Immature natural killer cell (primary cell): ENCODE data around the gene AKAP11. TPM values are rescaled to one million over a fixed set of nuclear protein-coding genes. Genes with fewer than 3 reads are reported as not detected.
A peak's percentile ranks its signal among the peaks of the same experiment; 100 is the strongest.

Experiments
- DNase-seq, 3 donors: peaks; one replicate each; pipeline ENCODE4 v3.0.0; 2022; ENCODE audit warnings: mixed read lengths in 1 of 3
- H3K27ac Mint-ChIP-seq, 6 donors: one replicate each; pipeline ENCODE4 v1.8.0; 2020; ENCODE audit warnings: mixed read lengths in 6 of 6, mild to moderate bottlenecking in 5 of 6, inconsistent platforms in 4 of 6, moderate library complexity in 3 of 6
- H3K27me3 Mint-ChIP-seq, 3 donors: one replicate each; pipeline ENCODE4 v1.8.0; 2020 to 2021; ENCODE audit warnings: low read depth in 3 of 3, mild to moderate bottlenecking in 3 of 3, mixed read lengths in 3 of 3, moderate library complexity in 3 of 3, inconsistent platforms in 1 of 3
- H3K36me3 Mint-ChIP-seq, 3 donors: one replicate each; pipeline ENCODE4 v1.8.0; 2020; ENCODE audit warnings: mixed read lengths in 3 of 3, inconsistent platforms in 2 of 3, mild to moderate bottlenecking in 2 of 3
- H3K4me1 Mint-ChIP-seq, 2 donors: one replicate each; pipeline ENCODE4 v1.8.0; 2020; ENCODE audit warnings: inconsistent platforms in 2 of 2, mild to moderate bottlenecking in 2 of 2, mixed read lengths in 2 of 2, moderate library complexity in 1 of 2
- H3K4me3 Mint-ChIP-seq, 5 donors: one replicate each; pipeline ENCODE4 v1.8.0; 2020; ENCODE audit warnings: mild to moderate bottlenecking in 5 of 5, mixed read lengths in 5 of 5, inconsistent platforms in 3 of 5, moderate library complexity in 3 of 5
- H3K9me3 Mint-ChIP-seq, 6 donors: one replicate each; pipeline ENCODE4 v1.8.0; 2020; ENCODE audit warnings: mild to moderate bottlenecking in 6 of 6, mixed read lengths in 6 of 6, inconsistent platforms in 4 of 6, moderate library complexity in 3 of 6
- polyA plus RNA-seq, 3 donors: library from polyadenylated mRNA; unstranded; fragments of 300-500 nt; fragmentation: Illumina TruSeq; gene quantifications; one replicate each; pipeline ENCODE4 v1.2.3, GENCODE V29; 2021

The AKAP11 gene
- polyA plus RNA-seq, 3 donors from 2014 or later, result 1.8 to 4.0 (median 2.9) TPM

DNA sequence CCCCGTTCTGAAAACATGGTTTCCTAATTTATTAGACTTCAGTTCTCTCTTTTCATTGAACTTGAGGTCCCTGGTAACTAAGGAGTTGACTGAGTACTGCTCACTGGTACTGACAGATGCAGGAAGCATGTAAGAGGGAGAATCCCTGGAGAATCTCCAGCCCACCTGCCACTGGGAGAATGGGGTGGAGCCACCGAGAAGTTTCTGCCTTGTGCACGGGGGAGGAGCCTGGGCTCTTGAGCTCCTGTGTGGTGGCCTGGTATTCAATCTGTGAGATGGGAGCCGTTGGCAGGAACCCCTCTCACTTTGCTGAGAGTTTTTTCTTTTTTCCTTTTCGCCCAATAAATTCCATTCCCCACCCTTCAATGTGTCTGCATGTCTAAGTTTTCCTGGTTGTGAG lies 13.2 kb upstream of the AKAP11 start:
- Mint-ChIP-seq H3K9me3 (no peaks in the 10 kb centered on the region), H3K4me3 (no peak overlapping the region), H3K36me3 (no peaks in the 10 kb centered on the region), H3K4me1 (no peaks in the 10 kb centered on the region), H3K27me3 (peaks cover 1 to 10% (median 3%) of the 10 kb centered on the region in 3 donors), H3K27ac (no peak overlapping the region)
- DNase-seq, result no peak

DNA sequence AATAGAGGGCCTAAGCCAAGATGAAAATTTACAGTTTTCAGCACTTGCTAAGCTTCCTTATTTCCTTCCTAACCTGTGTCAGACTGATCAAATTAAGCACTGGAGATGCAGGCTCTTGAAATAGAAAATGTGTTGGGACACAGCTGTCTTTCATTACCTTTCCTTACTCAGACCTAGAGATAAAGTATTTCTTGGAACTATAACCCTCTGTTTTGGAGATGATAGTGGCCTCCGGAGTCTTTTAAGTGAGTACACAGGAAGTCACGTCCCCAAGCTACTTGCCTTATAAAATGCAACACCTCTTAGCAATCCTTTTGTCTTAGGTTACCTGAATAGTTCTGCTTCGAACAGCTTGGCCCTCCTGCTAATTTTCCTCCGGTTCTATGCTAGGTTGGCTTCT lies 12.4 kb upstream of the AKAP11 start:
- no peak for DNase-seq

DNA sequence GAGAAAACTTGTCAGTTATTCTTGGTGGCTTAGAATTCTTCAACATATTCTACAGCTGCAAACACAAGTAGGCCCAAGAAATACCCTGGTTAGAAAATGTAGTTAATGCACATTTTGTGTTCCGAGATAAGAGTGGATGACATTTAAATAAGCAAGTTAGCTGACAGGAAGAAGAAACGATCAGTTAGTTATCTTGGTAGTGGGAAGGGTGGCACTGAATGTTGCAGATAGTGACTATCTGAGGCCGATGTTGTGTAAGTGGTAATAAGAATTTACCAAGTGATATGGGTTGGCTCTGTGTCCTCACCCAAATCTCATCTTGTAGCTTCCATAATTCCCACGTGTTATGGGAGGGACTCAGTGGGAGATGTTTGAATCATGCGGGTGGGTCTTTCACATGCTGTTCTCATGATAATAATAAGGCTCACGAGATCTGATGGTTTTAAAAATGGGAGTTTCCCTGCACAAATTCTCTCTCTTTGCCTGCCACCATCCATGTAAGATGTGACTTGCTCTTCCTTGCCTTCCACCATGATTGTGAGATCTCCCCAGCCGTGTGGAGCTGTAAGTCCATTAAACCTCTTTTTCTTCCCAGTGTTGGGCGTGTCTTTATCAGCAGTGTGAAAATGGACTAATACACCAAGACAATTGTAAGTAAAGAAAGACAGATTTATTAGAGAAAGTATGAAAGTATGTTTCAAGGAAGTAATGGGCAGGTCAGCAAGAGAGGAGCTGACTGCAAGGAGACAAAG lies 10.9 kb upstream of the AKAP11 start:
- Mint-ChIP-seq H3K27ac (no peak overlapping the region), H3K27me3 (peaks cover 1 to 10% (median 3%) of the 10 kb centered on the region in 3 donors), H3K9me3 (no peaks in the 10 kb centered on the region), H3K36me3 (no peaks in the 10 kb centered on the region), H3K4me1 (no peaks in the 10 kb centered on the region), H3K4me3 (no peak overlapping the region)
- no peak for DNase-seq

More for the DNA sequence above, 12.4 kb upstream of the AKAP11 start:
- Mint-ChIP-seq H3K4me3 (no peak overlapping the region), H3K27ac (no peak overlapping the region), H3K9me3 (no peaks in the 10 kb centered on the region), H3K27me3 (peaks cover 1 to 10% (median 3%) of the 10 kb centered on the region in 3 donors), H3K4me1 (no peaks in the 10 kb centered on the region), H3K36me3 (no peaks in the 10 kb centered on the region)

DNA sequence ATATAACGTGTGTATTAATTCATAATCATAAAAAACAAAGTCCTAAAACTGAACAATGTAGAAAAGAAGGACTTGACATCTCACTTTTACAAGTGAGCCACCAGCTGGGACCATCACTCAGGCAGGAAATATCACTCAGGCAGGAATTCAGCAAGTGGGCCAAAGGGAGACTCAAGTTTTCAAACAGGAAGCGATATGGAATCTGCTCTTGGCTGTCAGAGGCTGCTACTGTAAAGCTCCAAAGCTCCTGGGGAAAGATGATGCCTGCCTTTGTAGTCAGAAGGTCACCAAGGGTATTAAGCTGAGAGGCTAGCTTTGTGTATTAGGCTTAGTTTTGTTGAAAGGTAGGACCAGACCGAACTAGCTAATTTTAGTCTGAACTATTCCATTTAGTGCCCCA lies 5.5 kb upstream of the AKAP11 start:
- no peak overlapping the region for H3K4me3 Mint-ChIP-seq
- no peak overlapping the region for H3K27ac Mint-ChIP-seq
- H3K9me3 Mint-ChIP-seq, result no peaks in the 10 kb centered on the region
- no peaks in the 10 kb centered on the region for H3K36me3 Mint-ChIP-seq
- H3K4me1 Mint-ChIP-seq, result peaks cover 14 to 15% of the 10 kb centered on the region in 2 donors
- no peak for DNase-seq
- peaks cover 5 to 13% (median 9%) of the 10 kb centered on the region in 3 donors for H3K27me3 Mint-ChIP-seq

DNA sequence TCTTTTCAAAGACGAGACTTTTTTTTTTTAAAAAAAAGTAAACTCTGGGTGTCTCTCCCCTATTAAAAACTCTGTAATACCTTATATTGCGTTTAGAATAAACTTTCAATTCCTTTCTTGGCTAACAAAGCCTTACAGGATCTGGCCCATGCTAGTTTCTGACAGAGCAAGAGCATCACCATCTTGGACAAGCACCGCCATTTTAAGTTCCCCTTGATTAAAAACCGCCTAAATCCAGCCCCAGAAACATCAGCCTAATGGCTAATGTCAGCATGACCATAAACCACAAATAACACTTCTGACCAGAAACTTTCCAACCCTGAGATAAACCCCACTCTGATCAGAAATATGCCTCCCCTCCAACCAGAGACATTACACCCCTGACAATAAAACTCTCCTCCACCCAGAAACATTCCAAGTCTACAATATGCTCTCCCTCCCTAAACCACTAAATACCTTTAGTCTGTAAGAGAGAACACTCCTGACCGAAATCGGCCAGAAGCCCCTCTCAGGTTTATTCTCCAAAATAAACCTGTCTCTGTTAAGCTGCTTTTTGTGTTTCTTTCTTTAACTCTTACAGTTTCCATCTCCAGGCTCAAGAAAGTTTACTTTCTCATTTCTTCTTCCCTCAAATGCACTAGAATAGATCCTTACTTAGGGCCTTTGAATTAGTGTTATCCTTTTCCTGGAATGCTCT lies 1.6 kb upstream of the AKAP11 start:
- peaks cover 36 to 46% of the 10 kb centered on the region in 2 donors for H3K4me1 Mint-ChIP-seq
- H3K36me3 Mint-ChIP-seq, result no peaks in the 10 kb centered on the region
- peak overlapping the region; percentile 93 to 97 (median 96) for H3K27ac Mint-ChIP-seq
- DNase-seq, result no peak
- H3K4me3 Mint-ChIP-seq, result peak overlapping the region; percentile 93 to 98 (median 97)
- peaks cover 10 to 19% (median 11%) of the 10 kb centered on the region in 3 donors for H3K27me3 Mint-ChIP-seq
- H3K9me3 Mint-ChIP-seq, result no peaks in the 10 kb centered on the region

DNA sequence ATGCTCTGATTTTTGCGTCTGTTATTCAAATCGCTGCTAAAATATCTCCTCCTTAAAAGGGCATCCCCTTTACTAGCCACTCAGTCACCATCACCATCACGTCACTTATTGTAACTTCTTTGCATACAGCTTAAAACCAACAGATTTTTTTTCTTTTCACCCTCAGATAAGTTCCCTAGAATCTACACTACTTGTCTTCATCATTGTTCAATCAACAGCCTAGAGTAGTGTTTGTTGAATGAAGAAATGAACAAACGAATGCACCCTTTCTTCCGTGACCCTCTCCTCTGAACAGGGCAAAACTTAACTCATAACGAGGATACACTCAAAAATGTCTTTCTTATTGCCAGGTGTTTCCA lies 1.1 kb upstream of the AKAP11 start:
- H3K36me3 Mint-ChIP-seq, result no peaks in the 10 kb centered on the region
- H3K4me1 Mint-ChIP-seq, result peaks cover 40 to 51% of the 10 kb centered on the region in 2 donors
- no peak for DNase-seq
- H3K4me3 Mint-ChIP-seq, result peak overlapping the region; percentile 93 to 98 (median 97)
- H3K27ac Mint-ChIP-seq, result peak overlapping the region; percentile 93 to 97 (median 96)
- no peaks in the 10 kb centered on the region for H3K9me3 Mint-ChIP-seq
- H3K27me3 Mint-ChIP-seq, result peaks cover 10 to 19% (median 11%) of the 10 kb centered on the region in 3 donors

DNA sequence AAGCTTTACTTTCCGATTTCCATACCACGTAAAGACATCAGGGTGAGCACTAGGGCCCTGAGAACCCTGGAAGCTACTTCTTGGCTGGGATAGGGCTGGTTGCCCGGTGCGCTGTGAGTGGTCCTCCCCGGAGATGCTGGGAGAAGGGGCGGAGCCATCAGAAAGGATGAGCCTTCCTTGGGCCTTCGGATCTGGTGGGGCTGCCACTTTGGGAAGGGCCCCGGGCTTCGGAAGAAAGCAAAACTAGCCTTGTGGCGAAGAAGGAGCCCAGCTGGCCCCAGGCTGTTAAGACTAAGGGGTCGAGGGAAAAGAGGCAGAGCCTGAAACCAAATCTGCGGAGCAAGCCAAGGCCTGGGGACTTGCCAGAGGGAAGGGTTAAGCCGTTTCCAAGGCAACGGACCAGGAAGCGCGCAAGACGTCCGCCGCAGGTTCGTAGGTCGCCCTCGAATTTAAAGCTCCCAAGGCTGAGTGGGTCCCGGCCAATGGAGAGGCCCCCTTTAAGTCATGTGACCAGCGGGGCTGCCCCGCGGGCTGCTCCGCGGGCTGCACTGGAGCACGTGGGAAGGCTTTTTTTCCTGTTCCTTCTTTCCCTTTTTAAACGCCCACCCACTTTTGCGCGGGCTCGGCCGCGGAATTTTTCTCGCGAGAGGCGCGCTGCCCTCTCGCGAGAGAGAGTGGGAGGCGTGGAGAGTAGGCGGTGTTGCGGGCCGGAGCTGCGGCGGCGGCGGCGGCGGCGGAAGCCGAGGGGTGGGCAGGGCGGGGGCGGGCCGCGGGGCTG lies 426 bp upstream of the AKAP11 start:
- DNase-seq, result peak; percentile 95 to 96 (median 95)
- Mint-ChIP-seq H3K9me3 (no peaks in the 10 kb centered on the region), H3K36me3 (no peaks in the 10 kb centered on the region), H3K27ac (peak overlapping the region; percentile 93 to 97 (median 96)), H3K27me3 (peaks cover 10 to 19% (median 11%) of the 10 kb centered on the region in 3 donors), H3K4me3 (peak overlapping the region; percentile 93 to 98 (median 97)), H3K4me1 (peaks cover 43 to 58% of the 10 kb centered on the region in 2 donors)

DNA sequence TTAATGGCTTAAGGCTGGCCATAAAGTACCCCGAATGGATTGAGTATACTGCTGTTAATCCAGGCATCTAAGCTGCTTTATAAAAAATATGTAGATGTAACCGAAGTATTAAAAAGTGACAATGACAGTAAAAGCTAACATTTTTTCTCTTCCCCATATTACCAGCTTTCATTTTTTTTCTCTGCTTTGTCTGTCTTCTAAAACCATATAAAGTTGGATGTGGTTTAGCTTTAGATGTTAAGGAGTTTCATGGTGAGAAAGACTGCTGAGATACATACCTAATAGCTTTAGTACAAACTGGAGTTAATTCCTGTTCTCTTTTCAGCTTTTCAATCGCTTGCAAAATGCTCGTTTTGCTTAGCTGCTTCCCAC lies 838 bp downstream of the AKAP11 start:
- peaks cover 47 to 62% of the 10 kb centered on the region in 2 donors for H3K4me1 Mint-ChIP-seq
- peaks cover 10 to 15% (median 11%) of the 10 kb centered on the region in 3 donors for H3K27me3 Mint-ChIP-seq
- H3K4me3 Mint-ChIP-seq, result peak overlapping the region; percentile 84 to 98 (median 97)

DNA sequence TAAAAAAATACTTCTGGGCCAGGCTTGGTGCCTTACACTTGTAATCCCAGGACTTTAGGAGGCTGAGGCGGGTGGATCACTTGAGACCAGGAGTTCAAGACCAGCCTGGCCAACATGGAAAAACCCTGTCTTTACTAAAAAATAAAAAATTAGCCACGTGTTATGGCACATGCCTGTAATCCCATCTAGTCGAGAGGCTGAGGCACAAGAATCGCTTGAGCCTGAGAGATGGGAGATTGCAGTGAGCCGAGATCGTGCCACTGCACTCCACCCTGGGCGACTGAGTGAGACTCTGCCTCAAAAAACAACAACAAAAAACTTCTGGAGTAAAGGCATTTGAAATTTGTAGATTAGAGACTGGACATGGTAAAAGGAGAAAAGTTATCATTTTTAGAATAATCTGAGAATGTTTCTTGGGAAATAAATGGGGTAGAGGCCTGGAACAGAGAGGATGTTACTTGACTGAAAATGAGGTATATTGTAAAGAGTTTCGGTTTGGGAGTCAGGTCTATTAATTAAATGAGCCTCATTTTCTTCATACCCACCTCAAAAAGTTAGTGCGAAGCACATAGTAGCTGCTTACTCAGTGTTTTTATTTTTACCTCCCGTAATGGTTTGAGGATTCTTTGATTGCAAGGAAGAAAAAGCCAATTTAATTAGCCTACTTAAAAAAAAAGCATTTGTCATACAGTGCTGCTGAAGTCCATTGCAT lies 2.6 kb downstream of the AKAP11 start:
- no peak for DNase-seq
- Mint-ChIP-seq H3K4me1 (peaks cover 49 to 62% of the 10 kb centered on the region in 2 donors), H3K9me3 (no peaks in the 10 kb centered on the region), H3K36me3 (no peaks in the 10 kb centered on the region), H3K4me3 (no peak overlapping the region), H3K27me3 (peaks cover 8 to 13% (median 11%) of the 10 kb centered on the region in 3 donors), H3K27ac (peak overlapping the region in 4 of 6 donors; percentile 14 to 53 (median 48))

More for the DNA sequence above, 838 bp downstream of the AKAP11 start:
- peak overlapping the region; percentile 91 to 97 (median 96) for H3K27ac Mint-ChIP-seq
- DNase-seq, result no peak
- H3K36me3 Mint-ChIP-seq, result no peaks in the 10 kb centered on the region
- no peaks in the 10 kb centered on the region for H3K9me3 Mint-ChIP-seq

DNA sequence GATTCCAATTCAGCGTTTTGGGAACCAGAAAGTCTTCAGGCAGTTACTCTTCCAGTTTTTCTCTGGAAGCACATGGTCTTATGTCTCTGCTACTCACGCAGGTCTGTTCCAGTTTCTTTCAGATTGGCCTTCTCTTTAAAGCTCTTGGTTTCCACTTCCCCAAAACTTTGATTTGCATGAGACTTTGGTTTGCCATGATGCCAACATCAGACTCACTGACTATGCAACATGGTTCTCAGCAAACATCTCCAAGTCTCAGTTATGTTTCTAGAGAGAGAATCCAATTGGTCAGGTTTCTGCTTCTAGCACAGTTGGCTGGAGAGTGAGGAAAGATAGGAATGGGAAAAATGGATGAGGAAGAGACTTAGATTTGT lies 3.1 kb downstream of the AKAP11 start:
- H3K4me3 Mint-ChIP-seq, result no peak overlapping the region

DNA sequence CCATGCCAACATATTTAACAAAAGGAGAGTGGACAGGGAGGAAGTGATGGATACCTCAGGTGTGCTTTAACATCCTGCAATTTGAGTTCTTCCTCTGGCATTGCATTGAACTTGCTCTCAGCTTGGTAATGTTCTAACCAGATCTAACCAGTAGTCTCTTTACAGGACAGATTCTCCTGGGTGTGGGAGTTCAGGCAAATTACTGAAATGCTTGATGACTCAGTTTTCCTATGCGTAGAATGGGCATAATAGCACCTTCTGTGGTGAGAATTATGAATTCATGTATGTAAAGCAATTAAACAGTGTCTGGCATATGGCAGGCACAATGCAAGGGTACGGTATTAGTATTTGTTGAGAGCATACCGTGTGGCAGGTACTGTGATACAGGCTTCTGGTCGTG lies 3.6 kb downstream of the AKAP11 start:
- Mint-ChIP-seq H3K36me3 (no peaks in the 10 kb centered on the region), H3K27ac (peak overlapping the region in 2 of 6 donors; percentile 58 to 62), H3K4me3 (no peak overlapping the region), H3K9me3 (no peaks in the 10 kb centered on the region), H3K4me1 (peaks cover 45 to 57% of the 10 kb centered on the region in 2 donors), H3K27me3 (peaks cover 8 to 13% (median 11%) of the 10 kb centered on the region in 3 donors)
- DNase-seq, result no peak

More for the DNA sequence above, 3.1 kb downstream of the AKAP11 start:
- Mint-ChIP-seq H3K27ac (peak overlapping the region in 5 of 6 donors; percentile 9 to 62 (median 47)), H3K27me3 (peaks cover 8 to 13% (median 11%) of the 10 kb centered on the region in 3 donors), H3K9me3 (no peaks in the 10 kb centered on the region), H3K4me1 (peaks cover 49 to 61% of the 10 kb centered on the region in 2 donors), H3K36me3 (no peaks in the 10 kb centered on the region)
- DNase-seq, result no peak

DNA sequence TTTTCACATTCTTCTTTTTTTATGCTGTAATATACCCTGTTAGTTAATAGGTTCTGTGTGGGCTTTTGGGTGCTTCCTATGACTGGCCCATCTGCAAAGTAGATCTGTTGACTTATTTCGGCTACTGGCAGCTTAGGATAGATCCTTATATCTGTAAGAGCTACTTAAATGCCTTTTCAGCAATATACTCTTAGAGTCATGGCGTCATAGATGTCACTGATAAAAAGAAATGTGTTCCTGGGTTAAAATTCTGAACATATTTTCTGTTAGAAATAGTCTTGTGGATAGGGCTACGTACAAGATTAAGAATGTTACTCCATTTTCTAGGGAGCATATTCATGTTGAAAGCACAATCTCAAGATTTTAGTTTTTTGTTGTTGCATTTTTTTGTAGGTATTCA lies 4.7 kb downstream of the AKAP11 start:
- Mint-ChIP-seq H3K4me1 (peaks cover 34 to 46% of the 10 kb centered on the region in 2 donors), H3K9me3 (no peaks in the 10 kb centered on the region), H3K4me3 (no peak overlapping the region), H3K27ac (no peak overlapping the region), H3K27me3 (peaks cover 3 to 8% (median 6%) of the 10 kb centered on the region in 3 donors), H3K36me3 (no peaks in the 10 kb centered on the region)
- DNase-seq, result no peak

DNA sequence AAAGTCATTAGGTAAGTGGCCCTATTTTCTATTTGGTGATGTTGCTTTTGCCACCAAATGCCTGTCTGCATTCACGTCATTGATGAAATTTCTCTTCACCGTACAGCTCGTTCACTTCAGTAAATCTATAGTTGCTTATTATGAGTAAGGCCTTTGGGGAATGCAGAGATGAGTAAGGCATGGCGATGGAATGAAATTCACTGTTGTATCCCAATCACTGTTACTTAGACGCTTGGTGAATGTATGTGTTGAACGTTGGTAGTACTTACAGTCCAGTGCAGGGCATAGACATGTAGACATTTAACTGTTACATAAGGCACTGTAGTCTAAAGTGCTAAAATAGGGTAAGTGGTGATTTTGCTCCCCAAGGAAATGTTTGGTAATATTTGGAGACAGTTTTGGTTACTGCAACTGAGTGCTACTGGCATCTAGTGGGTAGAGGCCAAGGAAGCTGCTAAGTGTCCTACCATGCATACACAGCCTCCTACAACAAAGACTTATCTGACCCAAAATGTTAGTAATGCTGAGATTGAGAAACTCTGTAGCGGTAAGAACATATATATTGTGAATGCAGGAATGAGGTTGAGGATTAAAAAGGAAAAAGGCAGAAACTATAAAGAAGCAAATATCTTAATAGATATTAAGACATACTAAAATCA lies 5.8 kb downstream of the AKAP11 start:
- H3K9me3 Mint-ChIP-seq, result no peaks in the 10 kb centered on the region
- no peaks in the 10 kb centered on the region for H3K36me3 Mint-ChIP-seq
- H3K27ac Mint-ChIP-seq, result peak overlapping the region in 4 of 6 donors; percentile 3 to 67 (median 18)
- no peak for DNase-seq
- H3K4me1 Mint-ChIP-seq, result peaks cover 33 to 47% of the 10 kb centered on the region in 2 donors
- no peak overlapping the region for H3K4me3 Mint-ChIP-seq
- H3K27me3 Mint-ChIP-seq, result peaks cover 0 to under 1% (median 0%) of the 10 kb centered on the region in 3 donors
